Stomach (tissue), 4 donors: Measurements from ENCODE around the gene SIVA1.

Source experiments
- CTCF ChIP-seq, 7 experiments: fragments of 450-650 bp in 4 of 7; fragments of 200-600 bp in 3 of 7; sonication (generic) in 3 of 7; IDR thresholded peaks; one replicate each; pipeline ENCODE4 v1.5.1; 2016 to 2019; ENCODE audit warnings: antibody characterized with exemption in 7 of 7, control low read depth in 2 of 7, mild to moderate bottlenecking in 1 of 7
- POLR2A ChIP-seq, 4 donors: fragments of 450-650 bp; IDR thresholded peaks; one replicate each; pipeline ENCODE4 v1.6.1; 2016; ENCODE audit warnings: antibody characterized with exemption in 4 of 4, control low read depth in 2 of 4, mild to moderate bottlenecking in 1 of 4, moderate library complexity in 1 of 4
- POLR2AphosphoS5 ChIP-seq, 3 donors: sonication (generic); formaldehyde crosslinking; IDR thresholded peaks; one replicate each; pipeline ENCODE4 v1.6.1; 2016; ENCODE audit warnings: antibody characterized with exemption in 3 of 3

GRCh38 chr14:104801520-104802393, 48.8 kb downstream of the SIVA1 start:
- TF ChIP-seq CTCF (IDR thresholded peaks at IDR 0.05), result no peak
- no peak for TF ChIP-seq POLR2AphosphoS5 (IDR thresholded peaks at IDR 0.05)
- no peak for TF ChIP-seq POLR2A (IDR thresholded peaks at IDR 0.05)
